Activated T-helper 1 cell treated with anti-CD3 and anti-CD28 coated beads, Interleukin-12 subunit alpha, Interleukin-12 subunit beta, Interleukin-2, Interleukin-4 antibody, amounts not matched to agents 30 ng/mL and 10 ng/mL and 1 ng/mL, durations not matched to agents 14 hours and 24 hours and 36 hours (primary cell): Measurements from ENCODE around the gene MRPS21. TPM values are rescaled to one million over a fixed set of nuclear protein-coding genes. Genes with fewer than 3 reads are reported as not detected.

Experiments used
- DNase-seq: peaks from one replicate; pipeline ENCODE4 v3.0.0; 2021; ENCODE audit warnings: low spot score
- H3K27ac Mint-ChIP-seq: one replicate; pipeline ENCODE4 v1.8.0; 2021; ENCODE audit warnings: mild to moderate bottlenecking, mixed read lengths
- H3K27me3 Mint-ChIP-seq: one replicate; pipeline ENCODE4 v1.8.0; 2022; ENCODE audit warnings: mild to moderate bottlenecking, moderate library complexity, mixed read lengths; ENCODE audit not compliant: insufficient read depth
- H3K36me3 Mint-ChIP-seq: one replicate; pipeline ENCODE4 v1.8.0; 2021; ENCODE audit warnings: low read depth, mixed read lengths
- H3K4me1 Mint-ChIP-seq: one replicate; pipeline ENCODE4 v1.8.0; 2021; ENCODE audit warnings: low read depth, mixed read lengths
- H3K4me3 Mint-ChIP-seq: one replicate; pipeline ENCODE4 v1.8.0; 2021; ENCODE audit warnings: mild to moderate bottlenecking, moderate library complexity, mixed read lengths
- H3K9me3 Mint-ChIP-seq: one replicate; pipeline ENCODE4 v1.8.0; 2021; ENCODE audit warnings: mixed read lengths
- intact Hi-C: fragments of 100-400 bp; cut with micrococcal nuclease; formaldehyde crosslinking; loops from one replicate; pipeline ENCODE4 v1.15.1; 2024
- total RNA-seq: library from RNA; stranded (reverse); gene quantifications from 2 replicates; pipeline ENCODE4 v1.2.3, GENCODE V29; 2022

MRPS21 gene
- total RNA-seq, 1 donor from 2014 or later, result 85.2 TPM

DNA sequence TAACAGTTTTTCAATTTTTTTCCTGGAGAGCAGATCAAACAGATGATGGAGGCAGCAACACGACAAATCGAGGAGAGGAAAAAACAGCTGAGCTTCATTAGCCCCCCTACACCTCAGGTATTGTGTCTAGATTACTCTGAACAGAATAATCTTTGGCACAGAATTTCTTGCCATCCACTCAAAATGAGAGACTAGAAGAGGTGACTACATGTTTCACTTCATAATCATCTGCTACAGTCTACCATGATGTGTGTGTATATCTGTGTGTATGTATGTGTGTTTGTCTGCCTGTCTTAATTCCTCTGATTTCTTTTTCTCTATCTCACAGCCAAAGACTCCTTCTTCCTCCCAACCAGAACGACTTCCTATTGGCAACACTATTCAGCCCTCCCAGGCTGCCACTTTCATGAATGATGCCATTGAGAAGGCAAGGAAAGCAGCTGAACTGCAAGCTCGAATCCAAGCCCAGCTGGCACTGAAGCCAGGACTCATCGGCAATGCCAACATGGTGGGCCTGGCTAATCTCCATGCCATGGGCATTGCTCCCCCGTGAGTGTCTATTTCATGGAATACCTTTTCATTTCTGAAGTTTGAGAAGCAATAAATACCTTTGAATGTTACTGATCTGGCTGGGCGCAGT is 39.1 kb downstream of the MRPS21 start:
- peaks cover 42% of the 10 kb centered on the region for H3K36me3 Mint-ChIP-seq
- no peaks in the 10 kb centered on the region for H3K4me1 Mint-ChIP-seq
- no peaks in the 10 kb centered on the region for H3K9me3 Mint-ChIP-seq
- intact Hi-C loops, result no loop called here
- no peak for DNase-seq
- no peak overlapping the region for H3K27ac Mint-ChIP-seq
- no peaks in the 10 kb centered on the region for H3K27me3 Mint-ChIP-seq
- no peak overlapping the region for H3K4me3 Mint-ChIP-seq

DNA sequence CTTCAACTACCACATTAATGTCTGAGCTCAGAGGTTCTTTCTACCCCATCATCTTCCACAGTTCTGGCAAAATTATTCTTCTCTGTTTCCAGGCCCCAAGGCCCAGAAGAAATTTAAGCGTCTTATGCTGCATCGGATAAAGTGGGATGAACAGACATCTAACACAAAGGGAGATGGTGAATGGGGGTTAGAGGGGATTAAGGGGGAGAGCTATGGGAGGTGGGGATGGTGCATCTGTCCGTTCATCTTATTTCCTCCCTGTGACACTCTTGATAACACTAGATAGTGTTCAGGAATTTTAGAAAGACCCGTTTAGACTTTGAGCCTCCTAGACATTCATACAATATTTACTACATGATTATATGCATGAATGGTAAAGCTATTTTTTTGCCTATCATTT is 52.7 kb downstream of the MRPS21 start:
- intact Hi-C loops, result no loop called here
- Mint-ChIP-seq H3K27me3 (no peaks in the 10 kb centered on the region), H3K36me3 (peaks cover 49% of the 10 kb centered on the region), H3K9me3 (no peaks in the 10 kb centered on the region), H3K27ac (no peak overlapping the region), H3K4me1 (no peaks in the 10 kb centered on the region), H3K4me3 (no peak overlapping the region)
- DNase-seq, result no peak

DNA sequence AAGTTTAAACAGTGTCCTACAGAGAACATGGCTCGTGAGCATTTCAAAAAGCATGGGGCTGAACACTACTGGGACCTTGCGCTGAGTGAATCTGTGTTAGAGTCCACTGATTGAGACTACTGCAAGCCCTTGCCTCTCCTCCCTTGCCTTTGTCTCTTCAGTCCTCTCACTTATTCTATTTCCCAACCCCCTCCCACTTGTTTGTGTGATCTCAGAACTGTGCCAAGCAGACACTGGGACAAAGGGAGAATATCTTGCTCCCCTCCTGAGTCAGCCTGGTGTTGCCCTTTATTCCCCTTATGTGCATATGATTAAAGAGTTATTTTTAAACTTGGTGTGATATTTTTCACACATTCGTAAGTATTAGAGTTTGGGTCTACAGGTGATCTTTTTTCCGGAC is 59.2 kb downstream of the MRPS21 start:
- Mint-ChIP-seq H3K27me3 (no peaks in the 10 kb centered on the region), H3K4me3 (no peak overlapping the region), H3K36me3 (peaks cover 27% of the 10 kb centered on the region), H3K4me1 (no peaks in the 10 kb centered on the region), H3K27ac (no peak overlapping the region), H3K9me3 (no peaks in the 10 kb centered on the region)
- no peak for DNase-seq
- intact Hi-C loops, result no loop called here

Other genes starting within 250 kb of the MRPS21 start
- 25.9 and 30.2 TPM in 2 replicates for gene VPS45, start 226.1 kb upstream of the MRPS21 start, total RNA-seq
- gene PLEKHO1, start 143.9 kb upstream of the MRPS21 start, total RNA-seq, result 27.1 and 35.4 TPM in 2 replicates
- 196 and 217 TPM in 2 replicates for gene ANP32E, start 57.7 kb upstream of the MRPS21 start, total RNA-seq
- gene CA14, start 36.1 kb upstream of the MRPS21 start, total RNA-seq, result not detected in 2 replicates
- gene APH1A, start 24.8 kb upstream of the MRPS21 start, total RNA-seq, result 102 and 111 TPM in 2 replicates
- 1.6 TPM in 2 replicates for gene C1orf54, start 21.1 kb upstream of the MRPS21 start, total RNA-seq
- gene CIART, start 11.3 kb upstream of the MRPS21 start, total RNA-seq, result 3.4 TPM in 2 replicates
- gene PRPF3, start 27.7 kb downstream of the MRPS21 start, total RNA-seq, result 92.7 and 98.5 TPM in 2 replicates
- gene RPRD2, start 70.3 kb downstream of the MRPS21 start, total RNA-seq, result 24.4 and 24.7 TPM in 2 replicates
- gene TARS2, start 193.6 kb downstream of the MRPS21 start, total RNA-seq, result 77.3 and 77.4 TPM in 2 replicates
- 1.9 and 2.6 TPM in 2 replicates for gene ECM1, start 214.2 kb downstream of the MRPS21 start, total RNA-seq
- gene FALEC, start 221.9 kb downstream of the MRPS21 start, total RNA-seq, result not detected in 2 replicates